Adrenal gland (tissue), 12 donors: ENCODE data around the gene GCNT1. TPM values are rescaled to one million over a fixed set of nuclear protein-coding genes. Genes with fewer than 3 reads are reported as not detected.

Experiments used
- DNase-seq, 7 donors: peaks; one replicate each; pipeline ENCODE4 v3.0.0-alpha.2; 2019 to 2020
- H3K27ac ChIP-seq, 5 donors: fragments of 200-600 bp; sonication (generic) in 4 of 5; 1 replicate in 3 of 5; 2 replicates in 2 of 5; pipeline versions ENCODE4 v1.5.1 to v1.8.0; 2016 to 2020; ENCODE audit warnings: mild to moderate bottlenecking in 1 of 5
- H3K27me3 ChIP-seq: fragments of 200-600 bp; 2 replicates; pipeline ENCODE4 v1.8.0; 2021
- H3K36me3 ChIP-seq, 2 donors: fragments of 200-600 bp; replicated peaks in 1 of 2; 1 replicate in 1 of 2; 2 replicates in 1 of 2; pipeline versions ENCODE4 v1.5.1 to v1.8.0; 2018 to 2022
- H3K4me1 ChIP-seq, 2 donors: fragments of 200-600 bp; replicated peaks in 1 of 2; 1 replicate in 1 of 2; 2 replicates in 1 of 2; pipeline versions ENCODE4 v1.5.1 to v1.8.0; 2018 to 2021
- H3K4me3 ChIP-seq, 4 donors: fragments of 200-600 bp; sonication (generic) in 3 of 4; one replicate each; pipeline ENCODE4 v1.5.1; 2016 to 2018
- H3K9me3 ChIP-seq, 3 donors: fragments of 200-600 bp; sonication (generic) in 1 of 3; replicated peaks in 1 of 3; 1 replicate in 2 of 3; 2 replicates in 1 of 3; pipeline versions ENCODE4 v1.5.1 to v1.8.0; 2016 to 2021
- POLR2A ChIP-seq, 2 donors: fragments of 450-650 bp; IDR thresholded peaks; one replicate each; pipeline ENCODE4 v1.6.1; 2017; ENCODE audit warnings: antibody characterized with exemption in 2 of 2, mild to moderate bottlenecking in 2 of 2, moderate library complexity in 1 of 2
- WGBS, 4 donors: extraction: QIAGEN DNeasy Blood & Tissue Kit in 2 of 4; methylation state at CpG; one replicate each; pipeline versions ENCODE4 v1.1.5 to v1.1.7; 2013 to 2017; 5-methylcytosine and 5-hydroxymethylcytosine counted together
- intact Hi-C, 2 donors: fragments of 100-400 bp; cut with DNase I; formaldehyde crosslinking; loops; one replicate each; pipeline versions ENCODE4 v1.14.1 to v1.15.0; 2022 to 2023
- polyA plus RNA-seq, 3 donors: library from polyadenylated mRNA; stranded (reverse); fragments of 200-250 nt in 2 of 3; fragments of 350-450 nt in 1 of 3; fragmentation: Illumina TruSeq in 1 of 3; extraction: RNeasy Lipid Tissue Mini Kit (QIAGEN cat#74804) in 1 of 3; gene quantifications; one replicate each; pipeline ENCODE4 v1.2.3, GENCODE V29; 2013 to 2014
- total RNA-seq, 9 donors: library from RNA; depleted of rRNA in 4 of 9; stranded (reverse); fragments of >200 nt in 4 of 9; fragments of 120-200 nt in 1 of 9; fragmentation: NEBNext Ultra II Directional in 1 of 9; extraction: Animal tissue kit (Norgen Biotek cat#: 25700) in 1 of 9; gene quantifications; one replicate each; pipeline versions ENCODE4 v1.1.0 to v1.2.4, GENCODE V29; 2013 to 2023
- TF ChIP-seq, protein P1 (sequence below), 6 experiments: fragments of 450-650 bp in 4 of 6; fragments of 200-600 bp in 2 of 6; sonication (generic) in 1 of 6; IDR thresholded peaks; 1 replicate in 5 of 6; 2 replicates in 1 of 6; pipeline versions ENCODE4 v1.5.1 to v1.8.0; 2016 to 2021; ENCODE audit warnings: antibody characterized with exemption in 6 of 6, mild to moderate bottlenecking in 2 of 6, moderate library complexity in 1 of 6
- donor health status: healthy with polysubstance abuse.
- donor health status: Bipolar disorder and iron deficiency.
- donor health status: DM: yes; HTN: yes; CAD: no.
- donor health status: DM: no; HTN: no; CAD: no.
- donor health status: DM: no; HTN: no; CAD: no.
- donor health status: DM: yes; HTN: yes; CAD: no.

Gene GCNT1
- total and polyA plus RNA-seq, 12 donors = 0.77 to 56.4 (median 3.6) TPM

DNA sequence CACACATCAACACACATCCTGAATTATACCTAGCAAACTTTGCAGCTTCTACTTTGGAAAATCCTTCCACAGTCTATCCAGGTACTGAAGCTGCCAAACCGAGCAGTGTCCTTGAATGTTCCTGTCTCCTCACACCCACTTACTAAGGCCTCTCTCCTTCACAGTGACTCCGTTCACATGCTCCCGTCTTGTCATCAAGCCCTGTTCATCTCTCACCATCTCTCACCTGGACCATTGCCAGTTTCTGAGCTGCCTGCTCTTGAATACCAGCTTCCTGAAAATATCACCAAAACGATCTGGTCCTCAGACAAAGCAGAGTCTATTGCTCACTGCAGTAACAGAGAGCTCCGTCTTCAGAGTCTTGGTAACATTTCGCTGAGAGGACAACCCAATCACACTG lies 57.4 kb downstream of the GCNT1 start:
- Histone ChIP-seq H3K4me3 (no peak overlapping the region), H3K27me3 (no peaks in the 10 kb centered on the region), H3K9me3 (no peaks in the 10 kb centered on the region), H3K36me3 (no peaks in the 10 kb centered on the region), H3K27ac (no peak overlapping the region), H3K4me1 (no peaks in the 10 kb centered on the region)
- TF ChIP-seq, protein P1, sequence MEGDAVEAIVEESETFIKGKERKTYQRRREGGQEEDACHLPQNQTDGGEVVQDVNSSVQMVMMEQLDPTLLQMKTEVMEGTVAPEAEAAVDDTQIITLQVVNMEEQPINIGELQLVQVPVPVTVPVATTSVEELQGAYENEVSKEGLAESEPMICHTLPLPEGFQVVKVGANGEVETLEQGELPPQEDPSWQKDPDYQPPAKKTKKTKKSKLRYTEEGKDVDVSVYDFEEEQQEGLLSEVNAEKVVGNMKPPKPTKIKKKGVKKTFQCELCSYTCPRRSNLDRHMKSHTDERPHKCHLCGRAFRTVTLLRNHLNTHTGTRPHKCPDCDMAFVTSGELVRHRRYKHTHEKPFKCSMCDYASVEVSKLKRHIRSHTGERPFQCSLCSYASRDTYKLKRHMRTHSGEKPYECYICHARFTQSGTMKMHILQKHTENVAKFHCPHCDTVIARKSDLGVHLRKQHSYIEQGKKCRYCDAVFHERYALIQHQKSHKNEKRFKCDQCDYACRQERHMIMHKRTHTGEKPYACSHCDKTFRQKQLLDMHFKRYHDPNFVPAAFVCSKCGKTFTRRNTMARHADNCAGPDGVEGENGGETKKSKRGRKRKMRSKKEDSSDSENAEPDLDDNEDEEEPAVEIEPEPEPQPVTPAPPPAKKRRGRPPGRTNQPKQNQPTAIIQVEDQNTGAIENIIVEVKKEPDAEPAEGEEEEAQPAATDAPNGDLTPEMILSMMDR (IDR thresholded peaks at IDR 0.05) = no peak
- no peak for TF ChIP-seq POLR2A (IDR thresholded peaks at IDR 0.05)
- DNase-seq = peak in 3 of 7 donors; percentile 8 to 60 (median 19)
- intact Hi-C loops = no loop called here
- 42 to 48% (median 46%) methylated on average over 6 of the region's 6 CpGs for WGBS, 4 donors

DNA sequence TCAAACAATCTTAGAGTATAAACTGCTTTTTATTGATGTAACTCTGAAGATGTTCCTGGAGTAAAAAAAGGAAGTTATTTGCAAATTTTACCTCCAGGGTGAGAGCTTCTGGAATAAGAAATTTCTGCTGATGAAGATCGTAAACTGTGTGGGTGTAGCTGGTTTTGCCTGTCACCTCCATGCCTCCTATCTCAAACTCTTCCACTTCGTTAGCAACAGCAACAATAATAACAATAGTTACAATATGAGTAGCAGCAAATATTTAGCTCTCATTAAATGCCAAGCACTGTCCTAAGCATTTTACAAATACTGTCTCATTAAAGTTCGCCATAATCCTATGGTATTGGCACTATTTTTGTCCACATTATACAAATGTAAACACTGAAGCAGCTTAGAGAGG lies 57.9 kb downstream of the GCNT1 start:
- Histone ChIP-seq H3K27me3 (no peaks in the 10 kb centered on the region), H3K4me3 (no peak overlapping the region), H3K9me3 (no peaks in the 10 kb centered on the region), H3K36me3 (no peaks in the 10 kb centered on the region), H3K27ac (no peak overlapping the region), H3K4me1 (no peaks in the 10 kb centered on the region)
- 66 to 77% (median 72%) methylated on average over 3 of the region's 3 CpGs for WGBS, 4 donors
- TF ChIP-seq POLR2A (IDR thresholded peaks at IDR 0.05) = no peak
- TF ChIP-seq, protein P1 (IDR thresholded peaks at IDR 0.05) = no peak
- intact Hi-C loops = no loop called here
- DNase-seq = no peak

GRCh38 chr9:76519075-76519835 lies 60.3 kb downstream of the GCNT1 start:
- no peak for TF ChIP-seq POLR2A (IDR thresholded peaks at IDR 0.05)
- TF ChIP-seq, protein P1 (IDR thresholded peaks at IDR 0.05) = no peak
- H3K27me3 ChIP-seq = no peaks in the 10 kb centered on the region
- 67 to 74% (median 71%) methylated on average over 7 to 8 of the region's 8 CpGs for whole genome bisulfite sequencing, 4 donors
- intact Hi-C loops = no loop called here
- H3K4me1 ChIP-seq = no peaks in the 10 kb centered on the region
- no peak for DNase-seq
- no peaks in the 10 kb centered on the region for H3K9me3 ChIP-seq
- H3K4me3 ChIP-seq = no peak overlapping the region
- no peak overlapping the region for H3K27ac ChIP-seq
- no peaks in the 10 kb centered on the region for H3K36me3 ChIP-seq

DNA sequence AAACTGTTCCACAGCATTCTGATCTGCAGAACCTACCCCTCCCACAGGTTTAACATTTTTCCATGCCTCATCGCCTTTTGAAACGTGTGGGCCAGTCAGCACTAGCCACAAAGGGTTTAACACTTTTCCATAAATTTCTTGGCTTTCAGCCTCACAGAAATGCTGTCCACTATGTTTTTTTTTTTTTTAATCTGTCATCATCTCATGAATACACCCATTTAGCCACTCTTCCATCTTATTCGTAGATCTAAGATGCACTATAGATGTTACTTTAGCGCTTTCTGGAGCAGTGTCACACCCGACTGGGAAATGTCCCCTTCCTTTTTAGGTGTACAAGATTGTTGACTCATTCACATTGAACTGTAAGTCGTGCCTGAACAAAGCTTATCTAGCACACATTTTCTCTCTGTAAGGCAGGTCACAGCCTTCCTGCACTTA lies 62.3 kb downstream of the GCNT1 start:
- intact Hi-C loops = no loop called here

More for the DNA sequence above, 62.3 kb downstream of the GCNT1 start:
- 80 to 84% (median 82%) methylated on average over 6 of the region's 6 CpGs for WGBS, 4 donors
- no peaks in the 10 kb centered on the region for H3K9me3 ChIP-seq
- H3K27me3 ChIP-seq = no peaks in the 10 kb centered on the region
- H3K27ac ChIP-seq = no peak overlapping the region
- DNase-seq = no peak
- TF ChIP-seq POLR2A (IDR thresholded peaks at IDR 0.05) = no peak
- TF ChIP-seq, protein P1 (IDR thresholded peaks at IDR 0.05) = no peak
- H3K36me3 ChIP-seq = no peaks in the 10 kb centered on the region
- no peaks in the 10 kb centered on the region for H3K4me1 ChIP-seq
- H3K4me3 ChIP-seq = no peak overlapping the region
